GM21825 (cell line): ENCODE results near the gene ANKRD65.

ENCODE experiments used
- ATAC-seq: cut with Tn5 transposase; IDR thresholded peaks from one replicate; pipeline ENCODE4 v1.9.1; 2021; ENCODE audit warnings: mild to moderate bottlenecking, moderate library complexity; ENCODE audit not compliant: unreplicated experiment

Gene ANKRD65

GRCh38 chr1:1442069-1442770 lies 21.1 kb upstream of the ANKRD65 start:
- no peak for ATAC-seq

- no peak for ATAC-seq
These were observed 20.2 kb upstream of the ANKRD65 start for GRCh38 chr1:1441002-1441888.

DNA sequence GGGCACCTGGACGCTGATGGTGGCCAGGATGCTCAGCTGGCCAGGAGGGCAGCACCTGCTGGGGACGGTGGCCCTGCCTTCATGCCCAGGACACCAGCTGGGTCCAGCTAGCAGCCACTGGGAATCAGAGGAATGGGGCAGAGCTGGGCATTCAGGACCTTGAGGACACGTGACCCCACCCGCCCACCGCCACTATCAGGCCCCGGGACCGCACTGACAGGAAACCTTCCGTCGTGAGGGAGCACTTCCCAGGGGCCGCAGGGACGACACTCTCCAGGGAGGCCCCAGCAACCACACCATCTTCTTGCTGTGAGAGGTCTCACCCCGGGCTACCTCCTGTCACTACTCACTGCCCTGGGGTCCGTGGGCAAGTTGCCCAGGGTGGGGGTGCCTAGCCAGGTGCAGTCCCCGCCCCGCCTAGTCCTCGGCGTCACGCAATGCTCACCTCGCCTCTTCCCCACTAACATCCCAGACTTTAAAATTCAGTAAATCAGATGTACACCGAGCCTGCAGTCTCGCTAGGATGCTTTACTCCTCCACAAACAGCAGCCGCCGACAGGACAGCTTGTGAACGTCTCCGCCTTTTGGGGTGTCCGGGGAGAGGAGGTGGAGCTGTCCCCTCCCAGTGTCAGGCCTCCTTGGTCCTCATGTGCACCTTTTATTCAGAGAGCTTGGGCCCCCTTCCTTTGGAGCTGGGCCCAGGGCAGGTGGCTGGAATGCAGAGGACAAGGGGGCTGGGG lies 19.4 kb upstream of the ANKRD65 start:
- no peak for ATAC-seq

DNA sequence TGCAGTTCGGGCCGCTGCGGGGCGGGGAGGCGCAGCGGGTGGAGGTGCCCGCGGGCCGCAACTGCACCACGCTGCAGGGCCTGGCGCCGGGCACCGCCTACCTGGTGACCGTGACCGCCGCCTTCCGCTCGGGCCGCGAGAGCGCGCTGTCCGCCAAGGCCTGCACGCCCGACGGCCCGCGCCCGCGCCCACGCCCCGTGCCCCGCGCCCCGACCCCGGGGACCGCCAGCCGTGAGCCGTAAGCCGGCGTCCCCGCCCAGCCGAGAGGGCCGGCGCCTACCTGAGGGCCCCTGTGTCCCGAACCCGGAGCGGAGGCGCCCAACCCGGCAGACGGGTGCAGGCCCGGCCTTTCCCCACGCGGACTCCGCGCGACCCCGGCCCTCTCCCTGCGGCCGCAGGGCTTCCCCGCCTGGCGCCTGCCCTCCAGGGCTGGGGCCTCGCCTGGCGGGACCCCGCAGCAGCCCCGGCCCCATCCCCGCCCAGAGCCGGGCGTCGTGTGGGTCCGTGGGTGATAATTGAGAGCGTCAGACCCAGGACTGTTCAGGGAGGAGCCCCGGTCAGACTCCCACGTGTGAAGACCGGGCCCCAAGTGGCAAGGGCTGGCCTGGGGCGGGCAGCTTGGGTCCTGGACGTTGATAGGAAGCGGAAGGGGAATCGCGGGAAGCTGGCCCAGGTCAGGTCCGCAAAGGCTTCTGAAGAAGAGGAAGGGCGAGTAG lies 18.6 kb upstream of the ANKRD65 start:
- no peak for ATAC-seq

DNA sequence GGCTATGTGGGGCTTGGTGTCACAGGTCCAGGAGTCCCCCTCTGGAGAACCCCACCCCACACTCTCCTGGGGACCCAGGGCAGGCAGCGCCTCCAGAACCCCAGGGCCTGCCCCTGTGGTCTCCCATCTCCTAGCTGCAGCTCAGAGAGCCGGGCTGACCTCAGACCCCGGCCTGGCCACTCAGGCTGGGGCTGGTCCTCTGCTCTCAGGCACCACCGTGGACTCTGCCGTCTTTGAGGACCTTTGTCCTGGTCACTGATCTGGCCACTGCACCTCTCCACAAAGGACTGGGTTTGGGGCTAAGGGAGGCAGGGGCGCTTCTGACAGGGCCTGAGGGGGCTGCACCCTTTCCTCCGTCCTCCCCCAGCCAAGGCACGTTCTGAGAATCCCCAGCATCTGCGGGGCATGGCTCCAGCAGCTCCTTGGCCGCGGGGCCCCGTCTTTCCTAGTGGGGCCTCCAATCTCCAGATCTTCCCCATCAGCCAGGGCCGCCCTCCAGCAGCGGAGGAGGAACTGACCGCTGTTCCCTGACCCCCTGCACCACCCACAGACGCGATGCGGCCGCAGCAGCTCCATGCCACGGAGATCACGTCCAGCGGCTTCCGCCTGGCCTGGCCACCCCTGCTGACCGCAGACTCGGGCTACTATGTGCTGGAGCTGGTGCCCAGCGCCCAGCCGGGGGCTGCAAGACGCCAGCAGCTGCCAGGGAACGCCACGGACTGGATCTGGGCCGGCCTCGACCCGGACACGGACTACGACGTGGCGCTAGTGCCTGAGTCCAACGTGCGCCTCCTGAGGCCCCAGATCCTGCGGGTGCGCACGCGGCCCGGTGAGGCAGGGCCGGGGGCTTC lies 17.7 kb upstream of the ANKRD65 start:
- no peak for ATAC-seq

DNA sequence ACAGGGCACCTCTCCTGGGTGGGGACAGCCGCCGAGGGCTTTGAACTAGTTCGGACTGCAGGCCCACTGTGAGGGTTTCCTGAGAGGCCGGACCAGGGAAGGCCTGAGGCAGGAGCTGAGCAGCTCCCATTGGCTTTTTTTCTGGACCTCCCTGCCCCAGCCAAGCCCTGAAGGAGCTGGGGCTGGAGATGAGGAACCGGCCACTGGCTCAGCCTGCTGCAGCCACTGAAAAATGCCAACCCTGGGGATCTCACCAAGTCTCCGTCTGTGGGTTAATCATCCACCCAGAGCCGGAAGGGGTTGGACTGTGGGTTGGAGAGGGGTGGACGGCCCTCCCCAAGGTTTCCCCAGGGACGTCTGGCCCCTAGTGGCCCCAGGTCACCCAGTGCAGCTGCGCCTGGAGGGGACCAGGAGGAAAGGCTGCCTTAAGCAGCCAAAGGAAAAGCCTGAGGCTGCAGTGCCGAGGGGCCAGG lies 16.9 kb upstream of the ANKRD65 start:
- ATAC-seq = no peak

DNA sequence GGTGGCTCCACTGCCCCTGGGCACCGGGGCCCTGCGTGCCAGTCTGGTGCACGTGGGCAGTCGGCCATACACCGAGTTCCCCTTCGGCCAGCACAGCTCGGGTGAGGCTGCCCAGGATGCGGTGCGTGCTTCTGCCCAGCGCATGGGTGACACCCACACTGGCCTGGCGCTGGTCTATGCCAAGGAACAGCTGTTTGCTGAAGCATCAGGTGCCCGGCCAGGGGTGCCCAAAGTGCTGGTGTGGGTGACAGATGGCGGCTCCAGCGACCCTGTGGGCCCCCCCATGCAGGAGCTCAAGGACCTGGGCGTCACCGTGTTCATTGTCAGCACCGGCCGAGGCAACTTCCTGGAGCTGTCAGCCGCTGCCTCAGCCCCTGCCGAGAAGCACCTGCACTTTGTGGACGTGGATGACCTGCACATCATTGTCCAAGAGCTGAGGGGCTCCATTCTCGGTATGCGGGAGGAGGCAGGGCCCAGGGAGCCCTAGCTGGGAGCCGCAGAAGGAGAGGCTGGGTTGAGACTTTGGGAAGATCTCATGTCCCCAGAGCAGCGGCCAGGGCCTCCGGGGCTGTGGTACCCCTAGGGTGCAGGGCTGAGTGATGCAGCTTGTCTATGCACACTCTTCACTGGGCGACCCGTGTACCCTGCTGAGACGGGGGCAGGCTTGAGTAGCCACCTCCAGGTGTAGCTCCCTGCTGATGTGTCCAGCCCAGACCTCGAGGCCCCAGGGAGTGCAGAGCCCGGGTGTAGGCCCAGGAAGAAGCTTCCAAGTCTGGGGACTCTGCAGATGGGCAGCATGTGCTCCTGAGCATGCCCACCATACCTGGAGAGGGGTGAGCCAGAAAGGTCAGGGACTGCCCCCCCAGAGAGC lies 16.2 kb upstream of the ANKRD65 start:
- no peak for ATAC-seq

GRCh38 chr1:1436630-1437032 lies 15.6 kb upstream of the ANKRD65 start:
- ATAC-seq = no peak

DNA sequence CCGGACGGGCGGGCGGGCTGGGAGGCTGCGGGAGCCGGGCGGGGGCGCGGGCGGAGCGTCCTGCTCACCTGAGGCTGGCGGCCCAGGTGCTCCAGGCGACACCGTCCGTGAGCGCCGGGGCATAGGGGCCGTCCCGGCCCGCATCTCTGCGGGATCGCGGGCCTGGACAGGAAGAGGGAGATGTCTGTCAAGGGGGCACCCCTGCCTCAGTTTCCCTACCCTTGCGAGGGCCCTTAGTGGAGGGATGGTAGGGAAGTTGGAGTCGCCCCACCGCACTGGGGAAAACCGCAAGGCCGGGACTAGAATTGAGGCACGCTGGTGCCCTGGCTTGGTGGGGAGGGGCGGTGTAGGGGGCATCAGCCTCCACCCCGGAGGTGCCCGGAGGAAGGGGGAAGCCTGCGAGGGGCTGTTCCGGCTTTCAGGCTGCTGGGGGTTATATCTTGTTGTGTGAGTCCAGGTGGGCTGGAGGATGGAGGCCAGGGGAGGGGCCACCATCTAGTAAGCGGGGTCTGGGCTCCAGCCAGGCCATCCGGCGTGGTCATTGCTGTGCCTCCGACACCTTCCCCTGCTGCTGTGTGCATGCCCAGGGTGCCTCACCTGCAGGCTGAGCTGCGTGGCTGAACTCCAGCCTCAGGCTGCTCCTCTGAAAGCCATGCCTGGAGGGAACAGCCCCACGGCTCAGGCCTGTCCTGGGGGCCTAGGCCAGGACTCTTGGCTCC lies 15.0 kb upstream of the ANKRD65 start:
- no peak for ATAC-seq

DNA sequence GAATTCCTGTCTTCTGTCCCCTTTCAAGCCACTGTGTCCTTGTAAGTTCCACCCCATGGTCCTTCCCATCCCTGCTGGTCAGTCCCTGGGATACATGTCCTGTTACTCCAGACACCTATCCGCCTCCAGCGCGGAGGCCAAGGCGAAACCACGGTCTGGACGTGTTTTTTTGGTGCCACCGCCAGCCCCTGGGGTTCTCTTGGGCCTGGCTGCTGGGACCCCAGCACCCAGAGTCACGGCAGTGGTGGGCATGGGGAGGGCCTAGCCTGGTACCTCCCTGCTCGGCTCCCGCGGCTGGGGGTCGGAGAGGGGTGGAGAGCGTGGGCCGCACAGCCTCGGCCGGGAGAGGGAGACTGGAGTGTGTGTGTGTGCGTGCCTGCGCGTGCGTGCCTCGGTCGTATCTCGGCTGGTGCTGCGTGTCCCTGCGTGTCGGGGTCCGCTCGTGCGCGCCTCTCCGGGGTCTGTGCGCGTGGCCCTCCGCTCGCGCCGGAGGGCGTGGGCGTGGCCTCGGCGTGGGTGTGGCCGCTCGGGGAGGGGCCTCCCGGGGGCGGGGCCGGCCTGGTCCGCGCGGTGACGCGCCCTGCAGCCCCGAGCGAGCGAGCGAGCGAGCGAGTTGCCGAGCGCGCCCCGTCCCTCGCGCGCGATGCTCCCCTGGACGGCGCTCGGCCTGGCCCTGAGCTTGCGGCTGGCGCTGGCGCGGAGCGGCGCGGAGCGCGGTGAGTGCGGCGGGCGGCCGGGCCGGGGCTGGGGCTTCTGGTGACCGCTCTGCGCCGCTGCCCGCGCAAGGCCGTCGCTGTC lies 14.2 kb upstream of the ANKRD65 start, which contains the start of gene VWA1:
Gene VWA1 (plus strand): TSS at position 585 of the 798 bp plus-strand sequence. CDS start 59 bp downstream, at position 644.
- ATAC-seq = peak; percentile 49

GRCh38 chr1:1434824-1435105 lies 13.7 kb upstream of the ANKRD65 start:
- no peak for ATAC-seq

DNA sequence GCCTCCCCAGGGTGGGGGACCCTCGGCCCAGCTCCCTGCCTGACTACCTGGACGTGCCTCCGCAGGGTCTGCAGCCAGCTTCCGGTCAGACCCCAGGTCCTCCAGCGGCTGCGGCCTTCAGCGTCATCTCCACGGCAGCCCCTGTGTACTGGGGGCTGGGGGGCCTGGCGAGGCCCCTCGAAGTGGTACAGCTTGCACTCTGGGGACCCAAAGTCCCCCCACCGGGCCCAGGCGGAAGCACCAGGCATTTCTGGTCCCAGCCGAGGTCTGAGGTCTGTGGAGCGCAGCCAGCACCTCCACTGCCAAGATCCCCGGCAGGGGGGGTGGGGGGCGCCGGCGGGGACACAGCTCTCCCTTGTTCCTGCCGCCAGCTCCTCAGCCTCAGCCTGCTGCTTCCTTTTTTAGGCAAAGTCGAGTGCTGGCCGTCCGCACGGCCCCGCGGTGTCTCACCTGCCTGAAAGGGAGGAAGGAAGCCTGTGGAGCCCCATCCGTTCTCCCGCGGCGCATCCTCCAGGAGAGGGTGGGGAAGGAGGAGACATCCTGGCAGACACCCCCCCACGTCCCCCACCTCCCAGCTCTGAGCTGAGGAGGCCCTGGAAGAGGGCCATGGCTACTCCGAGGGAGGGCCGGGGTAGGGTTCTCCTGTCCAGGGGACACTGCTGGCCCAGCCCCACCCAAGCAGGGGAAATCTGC lies 13.2 kb upstream of the ANKRD65 start:
- no peak for ATAC-seq

DNA sequence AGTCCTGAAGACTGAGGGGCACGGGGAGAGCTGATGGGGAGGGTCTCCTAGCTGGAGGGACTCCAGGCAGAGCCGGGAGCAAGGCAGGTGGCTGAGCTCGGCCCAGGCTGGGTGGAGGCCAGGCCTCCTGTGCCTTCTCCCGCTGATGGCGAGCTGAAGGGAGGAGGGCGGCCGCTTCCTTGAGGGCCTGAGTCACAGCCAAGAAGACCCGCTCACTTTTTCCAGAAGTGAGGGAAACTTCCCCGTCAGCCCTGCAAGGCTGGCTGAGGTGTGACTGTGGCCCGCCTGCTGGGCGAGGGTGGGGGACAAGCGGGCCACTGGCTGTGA lies 12.7 kb upstream of the ANKRD65 start:
- no peak for ATAC-seq

GRCh38 chr1:1432951-1433803 lies 12.1 kb upstream of the ANKRD65 start:
- no peak for ATAC-seq

DNA sequence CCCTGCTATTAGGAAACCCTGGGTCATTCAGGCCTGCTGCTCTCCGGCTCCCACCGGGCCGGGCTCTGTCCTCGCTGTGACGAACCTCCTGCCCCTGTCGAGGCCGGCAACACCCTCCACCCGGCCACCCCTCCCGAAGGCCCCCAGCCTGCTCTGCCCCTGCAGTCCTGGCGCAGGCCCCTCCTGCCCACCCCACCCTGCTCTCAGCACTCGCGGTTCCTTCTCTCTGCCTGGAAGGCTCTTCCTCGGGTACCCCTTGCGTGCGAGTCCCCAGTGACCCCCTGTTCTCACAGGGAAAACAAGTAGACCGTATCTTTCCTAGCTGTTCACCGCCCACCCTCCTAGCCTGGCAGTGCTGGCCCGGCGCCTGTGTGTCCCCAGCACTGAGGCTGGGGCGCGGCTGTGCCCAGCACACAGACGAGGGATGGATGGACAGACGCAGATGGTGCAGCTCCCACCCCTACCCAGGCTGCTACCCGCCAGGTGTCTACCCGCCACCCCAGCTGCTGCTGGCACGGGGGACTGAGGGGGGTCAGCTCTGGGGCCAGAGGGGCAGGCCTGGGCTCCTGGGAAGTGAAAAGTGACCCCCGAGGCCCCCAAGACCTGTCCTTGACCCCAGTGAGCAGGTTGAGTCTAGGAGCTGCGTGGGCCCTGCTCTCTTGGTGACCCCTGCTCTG lies 11.3 kb upstream of the ANKRD65 start:
- no peak for ATAC-seq

- no peak for ATAC-seq
These were observed 10.8 kb upstream of the ANKRD65 start for GRCh38 chr1:1431845-1432273.
